ENCODE results near the gene PNPLA3. TPM values are rescaled to one million over a fixed set of nuclear protein-coding genes. Genes with fewer than 3 reads are reported as not detected.

The PNPLA3 gene
- polyA plus RNA-seq, 2 donors = 0.19 to 0.41 TPM

DNA sequence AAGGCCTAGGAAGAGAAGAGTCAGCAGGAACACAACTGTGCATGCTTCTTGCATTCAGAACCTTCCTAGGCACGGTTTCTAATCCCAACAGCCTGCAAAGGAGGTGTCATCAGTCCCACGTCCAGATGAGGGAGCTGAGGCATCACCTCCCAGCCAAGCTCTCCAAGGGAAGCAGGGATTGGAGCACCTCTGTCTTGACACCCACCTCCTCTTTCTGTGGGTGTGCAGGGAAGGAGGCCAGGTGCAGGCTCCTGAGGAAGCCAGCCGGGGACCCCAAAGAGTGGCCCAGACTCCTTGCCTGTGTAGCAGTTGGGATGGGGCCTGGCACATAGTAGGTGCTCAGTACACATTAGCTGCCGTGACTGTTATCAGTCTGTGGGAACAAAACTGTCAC lies 33.7 kb upstream of the PNPLA3 start:
- 48 to 51% methylated on average over 4 of the region's 4 CpGs for WGBS, 2 donors

GRCh38 chr22:43890901-43891331 lies 32.7 kb upstream of the PNPLA3 start:
- Histone ChIP-seq H3K4me1 (ENCODE audit: control insufficient read depth in 2 of 2, insufficient read depth in 2 of 2, low read length in 1 of 2) (no peaks in the 10 kb centered on the region), H3K4me3 (ENCODE audit: low read depth in 1 of 2, low read length in 2 of 2) (no peak overlapping the region), H3K9me3 (ENCODE audit: control insufficient read depth in 2 of 2, insufficient read depth in 1 of 2, low read depth in 1 of 2, low read length in 1 of 2) (peaks cover 0 to 5% of the 10 kb centered on the region in 2 donors), H3K27ac (ENCODE audit: low read depth in 2 of 2, low read length in 1 of 2) (no peak overlapping the region), H3K36me3 (ENCODE audit: control insufficient read depth in 2 of 2, insufficient read depth in 2 of 2, low read length in 1 of 2) (no peaks in the 10 kb centered on the region), H3K27me3 (ENCODE audit: control insufficient read depth in 1 of 2, insufficient read depth in 2 of 2, low read length in 2 of 2) (peaks cover 5 to 18% of the 10 kb centered on the region in 2 donors)
- 11 to 18% methylated on average over 24 of the region's 24 CpGs for WGBS, 2 donors

More for the DNA sequence above, 33.7 kb upstream of the PNPLA3 start:
- Histone ChIP-seq H3K4me3 (ENCODE audit: low read depth in 1 of 2, low read length in 2 of 2) (no peak overlapping the region), H3K4me1 (ENCODE audit: control insufficient read depth in 2 of 2, insufficient read depth in 2 of 2, low read length in 1 of 2) (no peaks in the 10 kb centered on the region), H3K27ac (ENCODE audit: low read depth in 2 of 2, low read length in 1 of 2) (no peak overlapping the region), H3K9me3 (ENCODE audit: control insufficient read depth in 2 of 2, insufficient read depth in 1 of 2, low read depth in 1 of 2, low read length in 1 of 2) (peaks cover 0 to 5% of the 10 kb centered on the region in 2 donors), H3K27me3 (ENCODE audit: control insufficient read depth in 1 of 2, insufficient read depth in 2 of 2, low read length in 2 of 2) (peaks cover 5 to 18% of the 10 kb centered on the region in 2 donors), H3K36me3 (ENCODE audit: control insufficient read depth in 2 of 2, insufficient read depth in 2 of 2, low read length in 1 of 2) (no peaks in the 10 kb centered on the region)

- Histone ChIP-seq H3K4me3 (ENCODE audit: low read depth in 1 of 2, low read length in 2 of 2) (peak within 1 kb of the TSS in 1 of 2 donors; percentile 0), H3K9me3 (ENCODE audit: control insufficient read depth in 2 of 2, insufficient read depth in 1 of 2, low read depth in 1 of 2, low read length in 1 of 2) (peaks cover 0 to 5% of the 10 kb centered on the region in 2 donors), H3K4me1 (ENCODE audit: control insufficient read depth in 2 of 2, insufficient read depth in 2 of 2, low read length in 1 of 2) (no peaks in the 10 kb centered on the region), H3K27me3 (ENCODE audit: control insufficient read depth in 1 of 2, insufficient read depth in 2 of 2, low read length in 2 of 2) (peaks cover 5 to 18% of the 10 kb centered on the region in 2 donors), H3K36me3 (ENCODE audit: control insufficient read depth in 2 of 2, insufficient read depth in 2 of 2, low read length in 1 of 2) (no peaks in the 10 kb centered on the region), H3K27ac (ENCODE audit: low read depth in 2 of 2, low read length in 1 of 2) (no peak within 1 kb of the TSS)
- WGBS, 2 donors = 2 to 4% methylated on average over 60 to 72 of the region's 72 CpGs
Measured at GRCh38 chr22:43891360-43892182, 32.0 kb upstream of the PNPLA3 start, which contains the start of gene PNPLA5. PNPLA5 (minus strand) TSS chr22:43892013; CDS start chr22:43891880, 133 bp downstream.

DNA sequence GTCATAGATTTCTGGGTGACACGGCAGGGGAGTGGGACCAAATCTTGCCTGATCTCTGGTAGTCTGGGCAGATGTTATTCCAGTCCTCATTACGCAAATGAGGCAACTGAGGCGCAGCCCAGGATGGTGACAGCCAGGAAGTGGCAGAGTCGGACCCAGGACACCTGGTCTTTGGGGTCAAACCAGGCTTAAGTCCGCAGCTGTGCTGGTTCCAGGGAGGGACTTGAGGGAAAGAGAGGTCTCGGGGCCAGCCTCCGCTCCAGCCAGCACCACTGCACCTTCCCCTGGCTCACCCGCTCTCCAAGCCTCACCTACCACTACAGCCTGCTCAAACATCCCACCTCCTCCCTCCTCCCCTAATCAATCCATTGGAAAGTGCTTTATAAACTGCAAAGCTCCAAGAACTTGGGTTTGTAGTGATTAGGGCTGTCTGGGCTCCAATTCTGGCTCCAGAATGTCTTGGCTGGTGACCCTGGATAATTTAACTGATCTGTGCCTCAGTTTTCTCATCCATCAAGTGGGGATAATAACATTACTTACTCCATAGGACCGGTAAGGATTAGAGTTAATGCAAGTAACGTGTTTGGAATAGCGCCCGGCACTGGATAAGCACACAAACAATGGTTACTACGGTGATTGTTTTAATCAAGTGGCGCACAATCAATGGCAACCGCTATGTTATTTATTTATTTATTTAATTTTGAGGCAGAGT lies 31.3 kb upstream of the PNPLA3 start:
- Histone ChIP-seq H3K27me3 (ENCODE audit: control insufficient read depth in 1 of 2, insufficient read depth in 2 of 2, low read length in 2 of 2) (peaks cover 5 to 18% of the 10 kb centered on the region in 2 donors), H3K9me3 (ENCODE audit: control insufficient read depth in 2 of 2, insufficient read depth in 1 of 2, low read depth in 1 of 2, low read length in 1 of 2) (peaks cover 0 to 5% of the 10 kb centered on the region in 2 donors), H3K4me1 (ENCODE audit: control insufficient read depth in 2 of 2, insufficient read depth in 2 of 2, low read length in 1 of 2) (no peaks in the 10 kb centered on the region), H3K27ac (ENCODE audit: low read depth in 2 of 2, low read length in 1 of 2) (no peak overlapping the region), H3K36me3 (ENCODE audit: control insufficient read depth in 2 of 2, insufficient read depth in 2 of 2, low read length in 1 of 2) (no peaks in the 10 kb centered on the region), H3K4me3 (ENCODE audit: low read depth in 1 of 2, low read length in 2 of 2) (no peak overlapping the region)
- 43 to 45% methylated on average over 14 to 15 of the region's 15 CpGs for WGBS, 2 donors

GRCh38 chr22:43893266-43893665 lies 30.3 kb upstream of the PNPLA3 start:
- no peak overlapping the region for H3K4me3 ChIP-seq (ENCODE audit: low read depth in 1 of 2, low read length in 2 of 2)
- H3K9me3 ChIP-seq (ENCODE audit: control insufficient read depth in 2 of 2, insufficient read depth in 1 of 2, low read depth in 1 of 2, low read length in 1 of 2) = peaks cover 0 to 5% of the 10 kb centered on the region in 2 donors
- no peak overlapping the region for H3K27ac ChIP-seq (ENCODE audit: low read depth in 2 of 2, low read length in 1 of 2)
- H3K36me3 ChIP-seq (ENCODE audit: control insufficient read depth in 2 of 2, insufficient read depth in 2 of 2, low read length in 1 of 2) = no peaks in the 10 kb centered on the region
- WGBS, 2 donors = 54 to 57% methylated on average over 5 of the region's 5 CpGs
- H3K4me1 ChIP-seq (ENCODE audit: control insufficient read depth in 2 of 2, insufficient read depth in 2 of 2, low read length in 1 of 2) = peaks cover 0 to 3% of the 10 kb centered on the region in 2 donors
- H3K27me3 ChIP-seq (ENCODE audit: control insufficient read depth in 1 of 2, insufficient read depth in 2 of 2, low read length in 2 of 2) = peaks cover 5 to 18% of the 10 kb centered on the region in 2 donors

- Histone ChIP-seq H3K27ac (ENCODE audit: low read depth in 2 of 2, low read length in 1 of 2) (no peak overlapping the region), H3K4me3 (ENCODE audit: low read depth in 1 of 2, low read length in 2 of 2) (no peak overlapping the region), H3K9me3 (ENCODE audit: control insufficient read depth in 2 of 2, insufficient read depth in 1 of 2, low read depth in 1 of 2, low read length in 1 of 2) (peaks cover 0 to 5% of the 10 kb centered on the region in 2 donors), H3K4me1 (ENCODE audit: control insufficient read depth in 2 of 2, insufficient read depth in 2 of 2, low read length in 1 of 2) (peaks cover 0 to 3% of the 10 kb centered on the region in 2 donors), H3K27me3 (ENCODE audit: control insufficient read depth in 1 of 2, insufficient read depth in 2 of 2, low read length in 2 of 2) (peaks cover 5 to 18% of the 10 kb centered on the region in 2 donors), H3K36me3 (ENCODE audit: control insufficient read depth in 2 of 2, insufficient read depth in 2 of 2, low read length in 1 of 2) (no peaks in the 10 kb centered on the region)
- WGBS, 2 donors = 83 to 90% methylated on average over 5 of the region's 5 CpGs
Measured at GRCh38 chr22:43894122-43894521, 29.5 kb upstream of the PNPLA3 start.

- peaks cover 0 to 3% of the 10 kb centered on the region in 2 donors for H3K4me1 ChIP-seq (ENCODE audit: control insufficient read depth in 2 of 2, insufficient read depth in 2 of 2, low read length in 1 of 2)
- H3K27ac ChIP-seq (ENCODE audit: low read depth in 2 of 2, low read length in 1 of 2) = no peak overlapping the region
- H3K27me3 ChIP-seq (ENCODE audit: control insufficient read depth in 1 of 2, insufficient read depth in 2 of 2, low read length in 2 of 2) = peaks cover 5 to 10% of the 10 kb centered on the region in 2 donors
- H3K4me3 ChIP-seq (ENCODE audit: low read depth in 1 of 2, low read length in 2 of 2) = no peak overlapping the region
- peaks cover 0 to under 1% of the 10 kb centered on the region in 2 donors for H3K9me3 ChIP-seq (ENCODE audit: control insufficient read depth in 2 of 2, insufficient read depth in 1 of 2, low read depth in 1 of 2, low read length in 1 of 2)
- 36 to 44% methylated on average over 11 of the region's 11 CpGs for WGBS, 2 donors
- H3K36me3 ChIP-seq (ENCODE audit: control insufficient read depth in 2 of 2, insufficient read depth in 2 of 2, low read length in 1 of 2) = no peaks in the 10 kb centered on the region
Measured at GRCh38 chr22:43895986-43896645, 27.5 kb upstream of the PNPLA3 start.

GRCh38 chr22:43897751-43898261 lies 25.8 kb upstream of the PNPLA3 start:
- Histone ChIP-seq H3K27ac (ENCODE audit: low read depth in 2 of 2, low read length in 1 of 2) (no peak overlapping the region), H3K4me1 (ENCODE audit: control insufficient read depth in 2 of 2, insufficient read depth in 2 of 2, low read length in 1 of 2) (peaks cover 0 to 3% of the 10 kb centered on the region in 2 donors), H3K36me3 (ENCODE audit: control insufficient read depth in 2 of 2, insufficient read depth in 2 of 2, low read length in 1 of 2) (no peaks in the 10 kb centered on the region), H3K4me3 (ENCODE audit: low read depth in 1 of 2, low read length in 2 of 2) (no peak overlapping the region), H3K9me3 (ENCODE audit: control insufficient read depth in 2 of 2, insufficient read depth in 1 of 2, low read depth in 1 of 2, low read length in 1 of 2) (no peaks in the 10 kb centered on the region), H3K27me3 (ENCODE audit: control insufficient read depth in 1 of 2, insufficient read depth in 2 of 2, low read length in 2 of 2) (peaks cover 0 to 5% of the 10 kb centered on the region in 2 donors)
- 39 to 44% methylated on average over 12 of the region's 12 CpGs for WGBS, 2 donors

GRCh38 chr22:43900206-43900605 lies 23.4 kb upstream of the PNPLA3 start:
- 56 to 61% methylated on average over 7 of the region's 7 CpGs for WGBS, 2 donors
- Histone ChIP-seq H3K4me3 (ENCODE audit: low read depth in 1 of 2, low read length in 2 of 2) (no peak overlapping the region), H3K4me1 (ENCODE audit: control insufficient read depth in 2 of 2, insufficient read depth in 2 of 2, low read length in 1 of 2) (peaks cover 0 to 3% of the 10 kb centered on the region in 2 donors), H3K36me3 (ENCODE audit: control insufficient read depth in 2 of 2, insufficient read depth in 2 of 2, low read length in 1 of 2) (no peaks in the 10 kb centered on the region), H3K9me3 (ENCODE audit: control insufficient read depth in 2 of 2, insufficient read depth in 1 of 2, low read depth in 1 of 2, low read length in 1 of 2) (no peaks in the 10 kb centered on the region), H3K27ac (ENCODE audit: low read depth in 2 of 2, low read length in 1 of 2) (no peak overlapping the region), H3K27me3 (ENCODE audit: control insufficient read depth in 1 of 2, insufficient read depth in 2 of 2, low read length in 2 of 2) (no peaks in the 10 kb centered on the region)

Measured in esophagus (tissue), 2 donors.